WERI-Rb-1 (cell line): ENCODE data around the gene DIDO1.

Experiments
- DNase-seq: peaks from one replicate; pipeline ENCODE4 v3.0.0-alpha.2; 2020
- H3K27ac ChIP-seq: fragments of 250-450 bp; sonication (Bioruptor Pico); 2 replicates; pipeline ENCODE4 v1.5.1; 2020; ENCODE audit warnings: mild to moderate bottlenecking, moderate library complexity
- H3K27me3 ChIP-seq: fragments of 250-450 bp; sonication (Bioruptor Pico); 2 replicates; pipeline ENCODE4 v1.5.1; 2021; ENCODE audit warnings: mild to moderate bottlenecking, low read depth, moderate library complexity; ENCODE audit not compliant: insufficient read depth, severe bottlenecking
- H3K36me3 ChIP-seq: fragments of 250-450 bp; sonication (Bioruptor Pico); 2 replicates; pipeline ENCODE4 v1.5.1; 2020; ENCODE audit warnings: mild to moderate bottlenecking, moderate library complexity
- H3K4me3 ChIP-seq: 2 replicates; pipeline ENCODE4 v1.5.1; 2011; ENCODE audit warnings: low read depth, mild to moderate bottlenecking, control low read depth, low read length
- H3K9me3 ChIP-seq: fragments of 250-450 bp; sonication (Bioruptor Pico); 2 replicates; pipeline ENCODE4 v1.5.1; 2021; ENCODE audit warnings: mild to moderate bottlenecking, moderate library complexity; ENCODE audit not compliant: severe bottlenecking
- CTCF ChIP-seq: IDR thresholded peaks from 2 replicates; pipeline ENCODE4 v1.5.1; 2011; ENCODE audit warnings: low read depth, mild to moderate bottlenecking, control low read depth, inconsistent platforms, low read length

The DIDO1 gene

GRCh38 chr20:62879275-62880146, 46.8 kb downstream of the DIDO1 start:
- no peak overlapping the region for H3K27ac ChIP-seq
- no peak overlapping the region for H3K4me3 ChIP-seq
- no peak for DNase-seq
- H3K36me3 ChIP-seq: peaks cover 23% of the 10 kb centered on the region
- TF ChIP-seq CTCF: no peak
- no peaks in the 10 kb centered on the region for H3K9me3 ChIP-seq
- H3K27me3 ChIP-seq: no peaks in the 10 kb centered on the region

- DNase-seq: no peak
- Histone ChIP-seq H3K4me3 (no peak overlapping the region), H3K36me3 (peaks cover 23% of the 10 kb centered on the region), H3K27ac (no peak overlapping the region), H3K9me3 (no peaks in the 10 kb centered on the region), H3K27me3 (no peaks in the 10 kb centered on the region)
- TF ChIP-seq CTCF: no peak
These were observed 47.9 kb downstream of the DIDO1 start for GRCh38 chr20:62878244-62879038.

- peaks cover 23% of the 10 kb centered on the region for H3K36me3 ChIP-seq
- TF ChIP-seq CTCF: no peak
- no peak for DNase-seq
These were observed 49.1 kb downstream of the DIDO1 start for GRCh38 chr20:62876902-62877816.

GRCh38 chr20:62876501-62876901, 49.8 kb downstream of the DIDO1 start:
- H3K9me3 ChIP-seq: no peaks in the 10 kb centered on the region
- H3K27me3 ChIP-seq: no peaks in the 10 kb centered on the region
- TF ChIP-seq CTCF: no peak
- no peak for DNase-seq
- peak overlapping the region; percentile 64 for H3K27ac ChIP-seq
- H3K4me3 ChIP-seq: no peak overlapping the region
- peaks cover 20% of the 10 kb centered on the region for H3K36me3 ChIP-seq

More at GRCh38 chr20:62876902-62877816, 49.1 kb downstream of the DIDO1 start:
- Histone ChIP-seq H3K27ac (no peak overlapping the region), H3K4me3 (no peak overlapping the region), H3K9me3 (no peaks in the 10 kb centered on the region), H3K27me3 (no peaks in the 10 kb centered on the region)

GRCh38 chr20:62875419-62876361, 50.6 kb downstream of the DIDO1 start:
- Histone ChIP-seq H3K9me3 (no peaks in the 10 kb centered on the region), H3K27ac (peak overlapping the region; percentile 64), H3K27me3 (no peaks in the 10 kb centered on the region), H3K4me3 (no peak overlapping the region; the same call in 1 of the 2 replicates), H3K36me3 (peaks cover 12% of the 10 kb centered on the region)
- DNase-seq: peak; percentile 87
- TF ChIP-seq CTCF: peak; percentile 59
